T47D (cell line): ENCODE results near the gene MRAP2.

Experiments
- DNase-seq, 2 experiments: peaks; one replicate each; pipeline versions ENCODE4 v3.0.0 to v3.0.0-alpha.2; 2011 to 2012; ENCODE audit warnings: low read depth in 1 of 2, low spot score in 1 of 2
- JUND ChIP-seq: IDR thresholded peaks from 2 replicates; pipeline ENCODE4 v1.6.1; 2012; ENCODE audit warnings: low read depth
- in situ Hi-C: cut with HindIII; loops from 2 replicates; pipeline ENCODE4 v1.10.0; 2016; ENCODE audit warnings: low sequenced_read_pairs, low pct_unique_long_range_greater_than_20kb

The MRAP2 gene

GRCh38 chr6:84135291-84135690, 101.7 kb downstream of the MRAP2 start:
- in situ Hi-C loops, result no loop called here
- TF ChIP-seq JUND, result no peak
- no peak for DNase-seq

DNA sequence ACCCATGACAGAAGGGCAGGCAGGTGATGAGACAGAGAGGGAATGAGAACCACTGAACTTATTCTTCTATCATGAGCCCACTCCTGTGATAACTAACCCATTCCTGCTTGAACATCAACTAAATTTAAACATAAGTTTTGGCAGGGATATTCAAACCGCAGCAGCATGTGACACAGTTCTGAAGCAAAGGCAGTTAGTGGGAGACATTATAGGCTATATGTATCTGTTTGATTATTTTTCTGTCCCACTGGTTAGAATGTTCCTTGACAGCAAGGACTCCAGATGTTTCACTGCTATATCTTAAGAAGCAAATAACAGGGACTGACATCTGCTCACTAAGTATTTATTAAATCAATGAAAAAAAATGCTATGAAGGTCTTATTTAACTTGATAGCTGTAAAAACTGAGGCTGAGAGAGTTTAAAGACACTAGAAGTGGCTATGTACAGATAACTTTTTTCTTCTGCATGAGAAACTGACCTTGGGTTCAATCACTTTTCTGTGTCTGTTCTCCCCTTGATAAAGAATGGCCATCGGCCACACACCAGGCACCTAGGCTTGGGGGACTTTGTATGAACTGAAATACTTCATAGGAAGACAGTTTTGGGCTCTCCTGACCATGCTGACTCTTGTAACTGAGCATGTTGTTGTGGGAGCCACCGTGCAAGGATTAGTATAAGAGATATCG, 102.9 kb downstream of the MRAP2 start:
- no peak for TF ChIP-seq JUND
- no peak for DNase-seq
- in situ Hi-C loops, result no loop called here

GRCh38 chr6:84137051-84137375, 103.4 kb downstream of the MRAP2 start:
- DNase-seq, result no peak
- in situ Hi-C loops, result no loop called here
- TF ChIP-seq JUND, result no peak

DNA sequence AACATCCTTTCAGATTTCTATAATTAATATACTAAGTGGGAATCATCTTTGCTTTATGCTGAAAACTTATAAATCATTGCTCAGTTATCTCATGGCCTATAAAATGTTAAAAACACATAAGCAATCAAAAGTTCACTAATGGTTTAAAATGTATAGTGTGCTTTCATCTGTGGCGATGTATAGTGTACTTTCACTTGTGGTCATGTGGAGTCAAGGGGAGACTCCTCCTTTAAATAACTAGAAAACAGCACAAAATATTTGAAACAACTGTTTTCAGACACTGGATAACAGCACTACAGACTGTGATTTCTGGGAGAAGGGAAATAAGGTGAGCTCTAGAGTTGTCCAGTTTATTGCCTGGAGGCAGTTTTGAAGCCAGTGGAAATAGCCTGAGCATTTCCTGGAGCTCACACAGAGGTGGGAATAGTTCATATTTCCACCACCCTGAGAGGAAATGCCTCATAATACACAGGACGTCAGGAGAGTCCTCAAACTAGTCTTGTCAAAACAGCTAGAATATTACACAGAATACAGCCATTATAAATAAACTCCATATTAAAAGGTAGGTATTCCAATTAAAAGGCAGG, 104.5 kb downstream of the MRAP2 start:
- no peak for DNase-seq
- in situ Hi-C loops, result no loop called here
- no peak for TF ChIP-seq JUND

GRCh38 chr6:84139311-84139710, 105.7 kb downstream of the MRAP2 start:
- no peak for TF ChIP-seq JUND
- in situ Hi-C loops, result no loop called here

More at GRCh38 chr6:84139311-84139710, 105.7 kb downstream of the MRAP2 start:
- DNase-seq, result no peak
